Cardiac muscle cell (in vitro differentiated cells and primary cell): ENCODE measurements around the gene SLC50A1. TPM values are rescaled to one million over a fixed set of nuclear protein-coding genes. Genes with fewer than 3 reads are reported as not detected.

Experiments
- DNase-seq, 2 donors: peaks; one replicate each; pipeline versions ENCODE4 v3.0.0 to v3.0.0-alpha.2; 2010 to 2017; ENCODE audit warnings: low read depth in 1 of 2, low spot score in 1 of 2
- H3K27ac ChIP-seq: fragments of 200-600 bp; sonication (generic); 2 replicates; pipeline ENCODE4 v1.5.1; 2016
- H3K27me3 ChIP-seq: fragments of 200-600 bp; sonication (generic); 2 replicates; pipeline ENCODE4 v1.6.0; 2016; ENCODE audit warnings: control low read depth
- H3K36me3 ChIP-seq: fragments of 200-600 bp; sonication (generic); 2 replicates; pipeline ENCODE4 v1.5.1; 2016; ENCODE audit warnings: control low read depth
- H3K4me1 ChIP-seq: fragments of 200-600 bp; sonication (generic); 2 replicates; pipeline ENCODE4 v1.8.1; 2017; ENCODE audit warnings: low read depth, mild to moderate bottlenecking, mixed run types
- H3K4me3 ChIP-seq: fragments of 200-600 bp; sonication (generic); 2 replicates; pipeline ENCODE4 v1.5.1; 2016; ENCODE audit warnings: mild to moderate bottlenecking
- H3K9me3 ChIP-seq: fragments of 200-600 bp; sonication (generic); 2 replicates; pipeline ENCODE4 v1.5.1; 2017; ENCODE audit warnings: low read depth, mild to moderate bottlenecking, control low read depth
- polyA plus RNA-seq: library from polyadenylated mRNA; unstranded; fragments of >200 nt; fragmentation: Nextera tagmentation; extraction: Ambion mirVana; gene quantifications from 2 replicates; pipeline ENCODE4 v1.2.1, GENCODE V29; 2016
- total RNA-seq: library from RNA; depleted of rRNA; stranded (reverse); fragments of >200 nt; gene quantifications from 2 replicates; pipeline ENCODE4 v1.2.3, GENCODE V29; 2016
- TF ChIP-seq, protein P1 (sequence below): IDR thresholded peaks from 2 replicates; pipeline ENCODE4 v1.5.1; 2012; ENCODE audit warnings: low read depth, mild to moderate bottlenecking, low read length

SLC50A1 gene
- total and polyA plus RNA-seq, 2 experiments from 2014 or later: 18.4 to 50.7 TPM

DNA sequence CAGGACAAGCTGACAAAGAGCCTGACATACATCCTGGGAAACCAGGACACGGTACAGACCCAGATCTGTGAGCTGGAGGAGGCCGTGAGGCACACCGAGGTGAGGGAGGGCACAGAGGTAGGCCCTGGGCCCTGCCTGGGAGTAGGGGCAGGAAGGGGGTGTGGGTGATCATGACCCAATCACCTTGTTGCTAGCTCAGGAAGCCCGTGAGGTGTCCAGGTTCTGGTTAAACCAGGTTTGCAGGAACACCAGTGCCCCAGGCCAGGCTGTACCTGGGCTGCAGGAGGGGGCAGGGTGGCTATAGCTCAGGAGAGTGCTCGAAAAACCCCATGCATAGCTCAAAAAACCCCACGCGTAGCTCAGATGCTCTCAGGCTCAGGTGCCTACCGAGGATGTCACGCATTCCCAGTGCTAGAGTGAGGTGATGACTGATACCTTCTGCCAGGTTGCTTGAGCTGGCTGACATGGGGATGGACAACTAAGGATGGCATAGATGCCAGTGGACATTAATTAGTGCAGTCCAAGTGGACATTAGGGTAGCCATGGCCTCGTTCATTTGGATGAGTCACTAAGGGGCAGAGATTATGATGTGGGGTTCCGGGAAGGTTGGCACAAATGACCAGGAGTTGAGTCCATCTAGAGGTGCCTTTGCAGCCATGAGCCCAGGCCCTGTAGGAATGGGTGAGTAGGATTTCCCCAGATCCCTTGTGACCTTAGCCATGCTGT lies 41.7 kb downstream of the SLC50A1 start:
- Histone ChIP-seq H3K4me1 (peaks cover under 1% of the 10 kb centered on the region), H3K9me3 (no peaks in the 10 kb centered on the region), H3K4me3 (no peak overlapping the region), H3K27me3 (peaks cover 6% of the 10 kb centered on the region), H3K36me3 (no peaks in the 10 kb centered on the region), H3K27ac (no peak overlapping the region)
- DNase-seq: no peak
- TF ChIP-seq, protein P1, sequence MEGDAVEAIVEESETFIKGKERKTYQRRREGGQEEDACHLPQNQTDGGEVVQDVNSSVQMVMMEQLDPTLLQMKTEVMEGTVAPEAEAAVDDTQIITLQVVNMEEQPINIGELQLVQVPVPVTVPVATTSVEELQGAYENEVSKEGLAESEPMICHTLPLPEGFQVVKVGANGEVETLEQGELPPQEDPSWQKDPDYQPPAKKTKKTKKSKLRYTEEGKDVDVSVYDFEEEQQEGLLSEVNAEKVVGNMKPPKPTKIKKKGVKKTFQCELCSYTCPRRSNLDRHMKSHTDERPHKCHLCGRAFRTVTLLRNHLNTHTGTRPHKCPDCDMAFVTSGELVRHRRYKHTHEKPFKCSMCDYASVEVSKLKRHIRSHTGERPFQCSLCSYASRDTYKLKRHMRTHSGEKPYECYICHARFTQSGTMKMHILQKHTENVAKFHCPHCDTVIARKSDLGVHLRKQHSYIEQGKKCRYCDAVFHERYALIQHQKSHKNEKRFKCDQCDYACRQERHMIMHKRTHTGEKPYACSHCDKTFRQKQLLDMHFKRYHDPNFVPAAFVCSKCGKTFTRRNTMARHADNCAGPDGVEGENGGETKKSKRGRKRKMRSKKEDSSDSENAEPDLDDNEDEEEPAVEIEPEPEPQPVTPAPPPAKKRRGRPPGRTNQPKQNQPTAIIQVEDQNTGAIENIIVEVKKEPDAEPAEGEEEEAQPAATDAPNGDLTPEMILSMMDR: no peak

DNA sequence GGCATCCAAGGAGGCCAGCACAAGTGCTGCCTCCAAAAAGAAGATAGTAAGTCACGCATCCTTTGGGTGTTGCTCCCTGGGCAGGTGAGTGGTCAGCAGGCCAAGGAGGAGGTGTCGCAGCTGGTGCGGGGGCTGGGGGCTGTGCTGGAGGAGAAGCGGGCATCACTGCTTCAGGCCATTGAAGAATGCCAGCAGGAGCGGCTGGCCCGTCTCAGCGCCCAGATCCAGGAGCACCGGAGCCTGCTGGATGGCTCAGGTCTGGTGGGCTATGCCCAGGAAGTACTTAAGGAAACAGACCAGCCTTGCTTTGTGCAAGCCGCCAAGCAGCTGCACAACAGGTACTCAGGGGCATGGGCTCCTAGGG lies 42.2 kb downstream of the SLC50A1 start:
- H3K36me3 ChIP-seq: no peaks in the 10 kb centered on the region
- no peak overlapping the region for H3K4me3 ChIP-seq
- no peaks in the 10 kb centered on the region for H3K9me3 ChIP-seq
- TF ChIP-seq, protein P1: no peak
- H3K4me1 ChIP-seq: no peaks in the 10 kb centered on the region
- no peak for DNase-seq
- peaks cover 6% of the 10 kb centered on the region for H3K27me3 ChIP-seq
- H3K27ac ChIP-seq: no peak overlapping the region

DNA sequence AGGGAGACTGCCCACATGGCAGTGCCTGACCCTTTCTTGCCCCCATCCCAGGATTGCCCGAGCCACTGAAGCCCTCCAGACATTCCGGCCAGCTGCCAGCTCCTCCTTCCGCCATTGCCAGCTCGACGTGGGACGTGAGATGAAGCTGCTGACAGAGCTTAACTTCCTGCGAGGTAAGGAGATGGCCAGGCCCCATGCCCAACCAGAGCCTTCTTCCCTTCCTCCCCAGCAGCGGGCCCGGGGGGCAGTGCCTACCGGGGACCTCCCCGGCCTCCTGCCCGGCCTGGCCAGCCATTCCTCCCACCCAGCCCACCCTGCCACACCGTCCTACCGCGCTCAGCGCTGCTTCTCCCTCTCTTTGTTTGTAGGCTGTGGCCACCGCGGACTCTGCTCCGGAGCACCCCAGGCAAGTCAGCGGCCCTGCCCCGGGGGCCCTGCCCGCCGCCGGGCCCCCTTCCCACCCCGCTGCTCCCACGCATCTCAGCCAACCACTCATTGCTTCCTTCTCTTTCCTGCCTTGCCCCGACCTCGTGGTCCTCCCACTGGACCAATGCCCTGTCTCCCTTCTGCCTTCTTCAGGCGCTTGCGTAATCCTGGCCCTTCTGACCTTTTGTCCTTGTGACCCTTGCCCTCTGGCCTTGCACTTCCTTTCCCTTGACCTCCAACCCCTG lies 42.9 kb downstream of the SLC50A1 start:
- TF ChIP-seq, protein P1: no peak

DNA sequence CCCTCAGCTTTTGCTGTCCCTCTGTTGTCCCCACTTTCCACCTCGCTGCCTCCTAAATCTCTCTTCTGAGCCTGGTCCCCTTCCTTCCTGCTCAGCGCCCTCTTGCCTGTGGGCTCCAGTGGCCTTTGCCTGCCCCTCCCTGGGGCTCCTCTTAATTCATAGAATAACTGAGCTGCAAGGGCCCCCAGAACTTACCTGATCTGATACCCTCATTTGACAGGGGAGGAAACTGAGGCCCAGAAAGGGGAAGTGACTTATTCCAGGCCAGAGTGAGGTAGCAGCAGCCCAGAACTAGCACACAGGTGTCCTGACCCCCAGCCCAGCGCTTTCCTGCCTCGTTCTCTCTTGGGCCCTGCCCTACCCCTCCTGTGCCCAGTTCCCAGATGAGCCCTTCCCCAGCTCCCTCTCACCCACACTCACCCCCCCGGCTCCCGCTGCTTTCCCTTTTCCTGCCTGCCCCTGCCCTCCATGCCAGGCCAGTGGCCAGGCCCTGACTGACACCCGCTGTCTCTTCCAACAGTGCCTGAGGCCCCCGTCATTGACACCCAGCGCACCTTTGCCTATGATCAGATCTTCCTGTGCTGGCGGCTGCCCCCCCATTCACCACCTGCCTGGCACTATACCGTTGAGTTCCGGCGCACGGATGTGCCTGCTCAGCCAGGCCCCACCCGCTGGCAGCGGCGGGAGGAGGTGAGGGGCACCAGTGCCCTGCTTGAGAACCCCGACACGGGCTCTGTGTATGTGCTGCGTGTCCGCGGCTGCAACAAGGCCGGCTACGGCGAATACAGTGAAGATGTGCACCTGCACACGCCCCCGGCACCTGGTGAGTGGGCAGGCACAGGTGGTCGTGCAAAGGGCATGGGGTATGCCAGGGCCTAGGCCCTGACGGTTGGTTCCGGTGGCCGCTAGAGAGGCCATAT lies 43.7 kb downstream of the SLC50A1 start:
- H3K9me3 ChIP-seq: no peaks in the 10 kb centered on the region
- no peak overlapping the region for H3K4me3 ChIP-seq
- DNase-seq: no peak
- H3K27ac ChIP-seq: no peak overlapping the region
- H3K27me3 ChIP-seq: peaks cover 2% of the 10 kb centered on the region
- TF ChIP-seq, protein P1: no peak
- no peaks in the 10 kb centered on the region for H3K4me1 ChIP-seq
- H3K36me3 ChIP-seq: no peaks in the 10 kb centered on the region

More for the DNA sequence above, 42.9 kb downstream of the SLC50A1 start:
- no peaks in the 10 kb centered on the region for H3K4me1 ChIP-seq
- no peaks in the 10 kb centered on the region for H3K9me3 ChIP-seq
- DNase-seq: no peak
- no peak overlapping the region for H3K27ac ChIP-seq
- no peaks in the 10 kb centered on the region for H3K36me3 ChIP-seq
- H3K27me3 ChIP-seq: peaks cover 6% of the 10 kb centered on the region
- H3K4me3 ChIP-seq: no peak overlapping the region

DNA sequence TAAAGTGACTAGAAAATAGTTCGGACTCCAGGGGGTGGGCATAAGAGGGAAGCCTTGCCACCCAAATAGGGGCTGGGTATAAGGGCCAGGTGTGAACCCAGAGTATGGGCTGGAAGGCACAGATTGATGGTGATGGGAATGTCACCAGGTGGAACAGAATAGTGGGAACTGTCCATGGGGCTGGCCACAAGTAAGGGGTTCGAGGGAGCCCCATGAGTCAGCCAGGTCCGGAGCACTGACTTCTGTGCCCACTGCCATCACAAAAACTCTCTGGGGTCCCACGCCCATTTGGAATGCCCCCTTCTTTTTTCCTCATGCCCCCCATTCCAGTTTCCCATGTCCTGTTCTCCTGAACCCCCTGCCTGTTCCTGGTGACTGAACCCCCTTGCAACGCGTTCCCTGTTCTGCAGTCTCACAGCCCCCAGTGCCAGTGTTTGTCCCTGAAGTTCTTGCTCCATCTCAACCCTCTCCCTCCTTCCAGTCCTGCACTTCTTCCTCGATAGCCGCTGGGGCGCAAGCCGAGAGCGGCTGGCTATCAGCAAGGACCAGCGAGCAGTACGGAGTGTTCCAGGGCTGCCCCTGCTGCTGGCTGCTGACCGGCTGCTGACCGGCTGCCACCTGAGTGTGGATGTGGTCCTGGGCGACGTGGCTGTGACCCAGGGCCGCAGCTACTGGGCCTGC lies 45.9 kb downstream of the SLC50A1 start:
- Histone ChIP-seq H3K4me3 (no peak overlapping the region), H3K36me3 (no peaks in the 10 kb centered on the region), H3K9me3 (no peaks in the 10 kb centered on the region), H3K27me3 (no peaks in the 10 kb centered on the region), H3K4me1 (peaks cover 10% of the 10 kb centered on the region), H3K27ac (no peak overlapping the region)
- no peak for DNase-seq
- TF ChIP-seq, protein P1: no peak
